OCI-LY7 (cell line): ENCODE data around the gene EFNA2. TPM values are rescaled to one million over a fixed set of nuclear protein-coding genes. Genes with fewer than 3 reads are reported as not detected.

ENCODE experiments used
- BruUV-seq: library from RNA; stranded (reverse); fragments of 400-500 nt; replicated peaks from 2 replicates; lab custom pipeline; 2021; lab: Mats Ljungman, UMichigan
- CTCF ChIA-PET: fragments of 300-600 bp; sonication (Branson Sonifier 250); formaldehyde crosslinking; loops from one replicate; lab custom pipeline; 2022; ENCODE audit warnings: antibody characterized with exemption; ENCODE audit not compliant: unreplicated experiment; lab: Charles Lee
- POLR2A ChIA-PET: fragments of 300-600 bp; sonication (Branson Sonifier 250); formaldehyde crosslinking; loops from one replicate; lab custom pipeline; 2022; ENCODE audit warnings: antibody characterized with exemption; lab: Charles Lee
- DNase-seq: peaks from one replicate; pipeline ENCODE4 v3.0.0-alpha.2; 2015; ENCODE audit warnings: low spot score
- H2AFZ ChIP-seq: fragments of 200-600 bp; sonication (generic), shearing (Covaris generic); 2 replicates; pipeline ENCODE4 v1.6.1; 2014; ENCODE audit warnings: mild to moderate bottlenecking, antibody characterized with exemption, low read length, moderate library complexity
- H3K27ac ChIP-seq: fragments of 200-600 bp; sonication (generic); 2 replicates; pipeline ENCODE4 v1.5.1; 2014; ENCODE audit warnings: mixed run types, low read depth, mild to moderate bottlenecking, moderate library complexity, low read length, inconsistent platforms; ENCODE audit not compliant: poor library complexity, severe bottlenecking
- H3K36me3 ChIP-seq: fragments of 200-600 bp; sonication (generic); 2 replicates; pipeline ENCODE4 v1.6.1; 2014; ENCODE audit warnings: mild to moderate bottlenecking, antibody characterized with exemption, low read length, moderate library complexity, mixed read lengths; ENCODE audit not compliant: insufficient read depth
- H3K4me1 ChIP-seq: fragments of 200-600 bp; sonication (generic); 2 replicates; pipeline ENCODE4 v1.5.1; 2014; ENCODE audit warnings: mild to moderate bottlenecking, low read length; ENCODE audit not compliant: insufficient read depth, poor library complexity, severe bottlenecking
- H3K4me2 ChIP-seq: fragments of 200-600 bp; sonication (generic); 2 replicates; pipeline ENCODE4 v1.6.1; 2014; ENCODE audit warnings: mild to moderate bottlenecking, low read length
- H3K4me3 ChIP-seq: fragments of 200-600 bp; sonication (generic); 2 replicates; pipeline ENCODE4 v1.5.1; 2014; ENCODE audit warnings: mild to moderate bottlenecking, low read depth, low read length; ENCODE audit not compliant: poor library complexity, severe bottlenecking
- H3K79me2 ChIP-seq: fragments of 200-600 bp; sonication (generic); 2 replicates; pipeline ENCODE4 v1.6.1; 2016; ENCODE audit warnings: low read depth, mild to moderate bottlenecking, low read length, moderate library complexity, mixed read lengths; ENCODE audit not compliant: insufficient read depth
- H3K9me2 ChIP-seq: fragments of 200-600 bp; sonication (generic); 2 replicates; pipeline ENCODE4 v1.6.1; 2016; ENCODE audit warnings: mild to moderate bottlenecking, low read length, mixed read lengths; ENCODE audit not compliant: insufficient read depth
- H3K9me3 ChIP-seq: fragments of 200-600 bp; sonication (generic); 2 replicates; pipeline ENCODE4 v1.6.1; 2014; ENCODE audit warnings: mild to moderate bottlenecking, mixed run types, low read length, mixed read lengths
- H4K20me1 ChIP-seq: fragments of 200-600 bp; sonication (generic); 2 replicates; pipeline ENCODE4 v1.6.1; 2014; ENCODE audit warnings: mild to moderate bottlenecking, antibody characterized with exemption, low read length, moderate library complexity, mixed read lengths; ENCODE audit not compliant: insufficient read depth
- EZH2phosphoT487 ChIP-seq: fragments of 200-600 bp; sonication (generic); IDR thresholded peaks from 2 replicates; pipeline ENCODE4 v1.6.1; 2018; ENCODE audit warnings: low read depth, borderline replicate concordance, mild to moderate bottlenecking, mixed run types, antibody characterized with exemption, low read length, moderate library complexity, mixed read lengths
- intact Hi-C: fragments of 100-400 bp; cut with micrococcal nuclease; formaldehyde crosslinking; loops from one replicate; pipeline ENCODE4 v1.10.0; 2022; ENCODE audit not compliant: unreplicated experiment
- total RNA-seq, 2 experiments: library from RNA; depleted of rRNA in 1 of 2; stranded (reverse); fragments of >200 nt in 1 of 2; shearing (Covaris generic) in 1 of 2; gene quantifications; 2 replicates each; pipeline ENCODE4 v1.2.3, GENCODE V29; 2014 to 2022
- TF ChIP-seq, protein P1 (sequence below): fragments of 200-600 bp; sonication (generic); conservative IDR thresholded peaks from 2 replicates; pipeline ENCODE4 v1.5.1; 2014; ENCODE audit warnings: mild to moderate bottlenecking, antibody characterized with exemption, low read length, moderate library complexity, mixed read lengths

The EFNA2 gene
- total RNA-seq, 2 experiments from 2014 or later, result not detected

DNA sequence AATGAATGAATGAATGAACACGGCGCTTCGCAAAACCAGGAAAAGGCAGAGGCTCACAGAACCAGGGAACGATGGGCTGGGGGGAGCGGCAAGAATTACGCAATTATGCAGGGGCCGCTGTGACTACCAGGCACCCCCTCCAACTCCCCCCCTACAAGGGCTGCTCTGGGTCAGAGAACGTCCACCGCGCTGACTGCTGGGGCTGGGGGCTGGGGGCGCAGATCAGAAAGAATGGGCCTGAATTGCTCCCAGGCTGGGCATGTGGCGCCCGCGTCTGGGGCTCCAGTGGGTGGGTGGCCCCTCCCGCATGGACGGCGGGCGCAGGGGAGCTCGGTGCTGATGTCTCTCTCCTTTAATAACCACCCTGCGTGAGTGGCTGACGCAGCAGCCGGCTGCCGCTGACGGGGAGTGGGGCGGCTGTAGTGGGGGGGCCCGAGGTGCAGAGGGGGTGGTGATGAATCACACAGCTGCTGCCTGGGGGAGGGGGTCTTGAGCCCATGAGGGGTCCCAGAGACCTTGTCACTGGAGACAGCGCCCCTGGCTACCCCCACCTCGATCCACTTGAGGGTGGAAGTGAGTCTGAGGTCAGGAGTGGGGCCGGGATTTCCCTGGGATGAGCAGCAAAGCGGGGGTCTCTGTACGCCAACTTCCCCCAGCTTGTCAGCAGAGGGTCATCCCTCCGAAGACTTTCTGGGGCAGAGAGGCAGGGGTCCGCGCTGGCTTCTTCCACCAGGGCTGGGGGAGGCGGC lies 18.0 kb upstream of the EFNA2 start:
- Histone ChIP-seq H3K79me2 (peaks cover 40% of the 10 kb centered on the region), H3K9me3 (no peaks in the 10 kb centered on the region), H3K4me3 (peak overlapping the region; percentile 82), H3K27ac (peak overlapping the region; percentile 93), H3K9me2 (no peaks in the 10 kb centered on the region), H2AFZ (no peak overlapping the region), H3K4me2 (peak overlapping the region; percentile 97), H4K20me1 (peaks cover 3% of the 10 kb centered on the region; the same call in 1 of the 2 replicates), H3K36me3 (peaks cover 37% of the 10 kb centered on the region), H3K4me1 (peaks cover 85% of the 10 kb centered on the region)
- ChIA-PET CTCF (interaction anchor here (2.1 kb wide), 1 partner anchor 23 kb away, joined by 16 read pairs; no protein-coding TSS in a partner anchor), POLR2A (no interaction called here)
- BruUV-seq, result no TSS peak
- peak; percentile 27 for DNase-seq
- intact Hi-C loops, result loop anchor here (1.0 to 10.0 kb wide), 3 partner anchors 23 to 380 kb away; partner anchors contain the start of genes CNN2, RNU6-2 and TMEM259
- TF ChIP-seq, protein P1, sequence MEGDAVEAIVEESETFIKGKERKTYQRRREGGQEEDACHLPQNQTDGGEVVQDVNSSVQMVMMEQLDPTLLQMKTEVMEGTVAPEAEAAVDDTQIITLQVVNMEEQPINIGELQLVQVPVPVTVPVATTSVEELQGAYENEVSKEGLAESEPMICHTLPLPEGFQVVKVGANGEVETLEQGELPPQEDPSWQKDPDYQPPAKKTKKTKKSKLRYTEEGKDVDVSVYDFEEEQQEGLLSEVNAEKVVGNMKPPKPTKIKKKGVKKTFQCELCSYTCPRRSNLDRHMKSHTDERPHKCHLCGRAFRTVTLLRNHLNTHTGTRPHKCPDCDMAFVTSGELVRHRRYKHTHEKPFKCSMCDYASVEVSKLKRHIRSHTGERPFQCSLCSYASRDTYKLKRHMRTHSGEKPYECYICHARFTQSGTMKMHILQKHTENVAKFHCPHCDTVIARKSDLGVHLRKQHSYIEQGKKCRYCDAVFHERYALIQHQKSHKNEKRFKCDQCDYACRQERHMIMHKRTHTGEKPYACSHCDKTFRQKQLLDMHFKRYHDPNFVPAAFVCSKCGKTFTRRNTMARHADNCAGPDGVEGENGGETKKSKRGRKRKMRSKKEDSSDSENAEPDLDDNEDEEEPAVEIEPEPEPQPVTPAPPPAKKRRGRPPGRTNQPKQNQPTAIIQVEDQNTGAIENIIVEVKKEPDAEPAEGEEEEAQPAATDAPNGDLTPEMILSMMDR, result no peak
- no peak for TF ChIP-seq EZH2phosphoT487

DNA sequence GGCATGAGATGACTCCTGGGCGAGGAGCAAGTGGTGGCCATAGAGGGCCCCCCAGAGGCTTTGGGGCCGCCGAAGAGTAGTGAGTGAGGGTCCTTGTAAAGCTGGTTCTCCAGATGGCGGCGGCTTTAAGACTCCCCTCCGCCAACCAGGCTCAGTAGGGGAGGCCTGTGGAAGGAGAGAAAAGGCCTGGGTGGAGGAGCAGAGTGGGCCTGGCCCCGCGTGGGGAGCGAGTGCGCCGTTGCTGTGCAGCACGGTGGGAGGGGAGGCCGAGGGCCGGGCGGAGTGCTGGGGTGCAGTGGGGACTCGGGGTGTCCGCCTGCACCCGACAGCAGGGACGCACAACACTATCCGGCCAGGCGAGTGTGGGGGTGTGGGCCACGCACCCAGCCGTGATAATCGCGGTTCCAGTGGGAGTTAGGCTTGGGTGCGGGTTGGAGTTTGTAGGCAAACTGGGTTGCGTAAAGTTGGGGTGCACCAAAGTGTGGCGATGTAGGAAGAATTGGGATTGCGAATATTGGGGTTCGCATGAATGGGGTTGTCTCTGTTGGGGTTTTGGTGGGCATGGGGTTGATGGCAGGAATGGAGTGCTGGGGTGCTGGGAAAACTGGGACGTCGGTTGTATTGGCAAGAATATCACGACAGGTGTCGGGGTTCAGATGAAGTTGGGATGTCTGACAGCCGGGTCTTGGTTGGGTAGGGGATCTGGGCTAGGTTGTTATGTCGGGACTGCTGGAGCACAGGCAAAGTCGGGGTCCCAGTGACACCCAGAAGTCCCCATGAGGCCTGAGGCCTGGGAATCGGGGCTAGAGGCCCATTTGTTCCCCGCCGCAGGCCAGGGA lies 17.2 kb upstream of the EFNA2 start:
- Histone ChIP-seq H3K9me3 (no peaks in the 10 kb centered on the region), H3K27ac (peak overlapping the region; percentile 69), H3K79me2 (peaks cover 37% of the 10 kb centered on the region), H3K4me1 (peaks cover 85% of the 10 kb centered on the region), H3K9me2 (no peaks in the 10 kb centered on the region), H2AFZ (no peak overlapping the region), H3K4me2 (peak overlapping the region; percentile 97), H3K36me3 (peaks cover 45% of the 10 kb centered on the region), H4K20me1 (peaks cover 3% of the 10 kb centered on the region; the same call in 1 of the 2 replicates), H3K4me3 (peak overlapping the region; percentile 82)
- CTCF ChIA-PET, result interaction anchor here (0.5 to 2.1 kb wide), 3 partner anchors 24 to 261 kb away, joined by 3 to 16 read pairs (median 7); no protein-coding TSS in a partner anchor
- TF ChIP-seq EZH2phosphoT487, result no peak
- TF ChIP-seq, protein P1, result no peak
- intact Hi-C loops, result loop anchor here (5.0 to 10.0 kb wide), 2 partner anchors 244 to 379 kb away; partner anchors contain the start of genes CNN2, RNU6-2 and TMEM259
- POLR2A ChIA-PET, result interaction anchor here (0.6 to 1.0 kb wide), 6 partner anchors 9 to 174 kb away, joined by 3 to 23 read pairs (median 6); partner anchors contain the start of gene GPX4
- BruUV-seq, result no TSS peak
- no peak for DNase-seq
